Naive thymus-derived CD4-positive, alpha-beta T cell (primary cell): ENCODE data around the gene WNK4. TPM values are rescaled to one million over a fixed set of nuclear protein-coding genes. Genes with fewer than 3 reads are reported as not detected.

Source experiments
- ATAC-seq: fragments of 150-1000 bp; cut with Tn5 transposase; 2 replicates; pipeline ENCODE4 v1.10.0; 2021; ENCODE audit warnings: mild to moderate bottlenecking, moderate library complexity
- CTCF ChIA-PET: fragments of 350-600 bp; sonication (Branson Sonifier 250); formaldehyde crosslinking; loops from one replicate; lab custom pipeline; 2021; ENCODE audit warnings: antibody characterized with exemption; lab: Charles Lee
- POLR2A ChIA-PET: fragments of 350-600 bp; sonication (Branson Sonifier 250); formaldehyde crosslinking; loops from one replicate; lab custom pipeline; 2021; ENCODE audit warnings: antibody characterized with exemption, inconsistent platforms; lab: Charles Lee
- DNase-seq, 9 donors: peaks; one replicate each; pipeline versions ENCODE4 v3.0.0 to v3.0.0-alpha.2; 2020 to 2022; ENCODE audit warnings: mixed read lengths in 1 of 9
- H3K27ac ChIP-seq: one replicate; pipeline ENCODE4 v1.7.0; 2013; ENCODE audit warnings: mild to moderate bottlenecking, low read depth, low read length, moderate library complexity
- H3K27me3 ChIP-seq, 2 donors: one replicate each; pipeline ENCODE4 v1.7.0; 2013; ENCODE audit warnings: low read length in 2 of 2, mild to moderate bottlenecking in 2 of 2, moderate library complexity in 2 of 2; ENCODE audit not compliant: control insufficient read depth in 2 of 2, insufficient read depth in 2 of 2
- H3K36me3 ChIP-seq, 3 experiments: 1 replicate in 2 of 3; 2 replicates in 1 of 3; pipeline ENCODE4 v1.7.0; 2013; ENCODE audit warnings: low read length in 3 of 3, mild to moderate bottlenecking in 3 of 3, moderate library complexity in 1 of 3; ENCODE audit not compliant: insufficient read depth in 3 of 3, control insufficient read depth in 2 of 3
- H3K4me1 ChIP-seq, 2 donors: one replicate each; pipeline ENCODE4 v1.7.0; 2013; ENCODE audit warnings: low read length in 2 of 2, mild to moderate bottlenecking in 2 of 2, moderate library complexity in 1 of 2; ENCODE audit not compliant: control insufficient read depth in 2 of 2, insufficient read depth in 2 of 2
- H3K4me3 ChIP-seq: 2 replicates; pipeline ENCODE4 v1.7.0; 2013; ENCODE audit warnings: mild to moderate bottlenecking, low read length
- H3K9me3 ChIP-seq, 3 experiments: 1 replicate in 2 of 3; 2 replicates in 1 of 3; pipeline ENCODE4 v1.7.0; 2013; ENCODE audit warnings: low read length in 3 of 3; ENCODE audit not compliant: control insufficient read depth in 2 of 3
- H3K27ac Mint-ChIP-seq, 9 donors: one replicate each; pipeline ENCODE4 v1.8.0; 2020 to 2022; ENCODE audit warnings: mixed read lengths in 9 of 9, mild to moderate bottlenecking in 8 of 9, moderate library complexity in 5 of 9, inconsistent platforms in 2 of 9
- H3K27me3 Mint-ChIP-seq, 5 donors: one replicate each; pipeline ENCODE4 v1.8.0; 2021 to 2022; ENCODE audit warnings: mixed read lengths in 5 of 5, mild to moderate bottlenecking in 1 of 5
- H3K36me3 Mint-ChIP-seq, 5 donors: one replicate each; pipeline ENCODE4 v1.8.0; 2020 to 2022; ENCODE audit warnings: mixed read lengths in 5 of 5, mild to moderate bottlenecking in 3 of 5, inconsistent platforms in 1 of 5
- H3K4me1 Mint-ChIP-seq, 7 donors: one replicate each; pipeline ENCODE4 v1.8.0; 2020 to 2022; ENCODE audit warnings: mixed read lengths in 7 of 7, mild to moderate bottlenecking in 3 of 7, inconsistent platforms in 1 of 7
- H3K4me3 Mint-ChIP-seq, 10 donors: one replicate each; pipeline ENCODE4 v1.8.0; 2020 to 2022; ENCODE audit warnings: mild to moderate bottlenecking in 10 of 10, mixed read lengths in 10 of 10, moderate library complexity in 6 of 10, inconsistent platforms in 2 of 10
- H3K9me3 Mint-ChIP-seq, 11 donors: one replicate each; pipeline ENCODE4 v1.8.0; 2020 to 2022; ENCODE audit warnings: mixed read lengths in 11 of 11, mild to moderate bottlenecking in 4 of 11, inconsistent platforms in 1 of 11, moderate library complexity in 1 of 11
- intact Hi-C, 2 donors: fragments of 100-400 bp; cut with micrococcal nuclease; formaldehyde crosslinking; loops; one replicate each; pipeline ENCODE4 v1.15.1; 2023
- polyA plus RNA-seq, 2 donors: library from polyadenylated mRNA; unstranded; fragments of 300-500 nt; fragmentation: Illumina TruSeq; gene quantifications; one replicate each; pipeline ENCODE4 v1.2.3, GENCODE V29; 2021
- total RNA-seq, 6 experiments: library from RNA in 5 of 6; stranded (reverse) in 5 of 6; gene quantifications; 1 replicate in 5 of 6; 2 replicates in 1 of 6; pipeline ENCODE4 v1.2.3 and lab custom pipeline; 2021 to 2026

WNK4 gene
- total and polyA plus RNA-seq, 7 experiments from 2014 or later, result 0.10 to 0.51 (median 0.24) TPM; not detected in 2

DNA sequence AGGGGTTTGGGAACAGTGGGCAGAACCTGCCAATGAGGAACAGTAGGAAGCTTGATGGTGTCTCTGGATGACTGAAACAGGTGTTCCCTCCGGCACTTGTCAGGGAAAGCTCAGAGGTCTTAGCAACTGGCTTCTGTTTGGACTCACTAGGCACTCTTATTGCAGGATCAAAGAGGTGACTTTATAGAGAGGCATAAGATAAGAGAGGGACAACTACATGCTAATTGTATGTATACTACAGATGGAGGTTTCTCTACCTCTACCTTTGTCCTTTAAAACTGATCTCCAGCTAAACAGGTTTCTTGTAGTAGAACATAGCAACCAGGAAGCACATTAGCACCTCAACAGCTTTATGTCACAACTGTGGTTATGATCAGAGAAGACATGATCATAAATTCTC is 25.8 kb downstream of the WNK4 start:
- CTCF ChIA-PET, result interaction anchor here (0.6 to 0.7 kb wide), 2 partner anchors 14 to 24 kb away, joined by 3 to 5 read pairs; no protein-coding TSS in a partner anchor

DNA sequence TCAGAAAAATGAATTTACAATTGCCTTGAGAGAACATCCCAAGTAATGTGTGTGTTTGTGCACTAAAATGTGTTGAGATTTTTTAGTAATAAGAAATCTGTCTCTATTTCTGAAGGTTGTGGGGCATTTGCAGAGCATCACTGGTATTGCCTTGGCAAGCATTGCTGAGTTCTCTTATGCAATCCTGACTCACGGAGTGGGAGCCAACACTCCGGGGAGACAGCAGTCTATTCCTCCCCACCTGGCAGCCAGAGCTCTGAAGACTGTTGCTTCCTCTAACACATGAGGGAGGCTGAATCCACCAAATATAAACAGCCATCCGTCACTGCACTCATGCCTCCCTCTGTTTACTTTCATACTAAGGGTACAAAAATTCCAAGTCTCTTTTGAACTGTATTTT is 28.8 kb downstream of the WNK4 start:
- intact Hi-C loops, result no loop called here
- H3K27me3 ChIP-seq, result no peaks in the 10 kb centered on the region
- H3K27ac ChIP-seq, result peak overlapping the region; percentile 11
- Mint-ChIP-seq H3K27ac (peak overlapping the region in 4 of 9 donors; percentile 10 to 84 (median 51)), H3K9me3 (no peaks in the 10 kb centered on the region), H3K4me1 (peaks cover 0 to 2% (median 0%) of the 10 kb centered on the region in 7 donors), H3K4me3 (no peak overlapping the region), H3K27me3 (peaks cover 0 to 1% (median 0%) of the 10 kb centered on the region in 5 donors), H3K36me3 (peaks cover 8 to 29% (median 16%) of the 10 kb centered on the region in 5 donors)
- H3K4me3 ChIP-seq, result no peak overlapping the region
- POLR2A ChIA-PET, result interaction anchor here (1.6 kb wide), 1 partner anchor 19 kb away, joined by 5 read pairs; no protein-coding TSS in a partner anchor
- ATAC-seq (no peak), DNase-seq (no peak)
- CTCF ChIA-PET, result no interaction called here
- no peaks in the 10 kb centered on the region for H3K9me3 ChIP-seq
- no peaks in the 10 kb centered on the region for H3K4me1 ChIP-seq
- peaks cover 0 to 35% (median 23%) of the 10 kb centered on the region in 3 experiments for H3K36me3 ChIP-seq

More for the DNA sequence above, 25.8 kb downstream of the WNK4 start:
- Mint-ChIP-seq H3K4me1 (no peaks in the 10 kb centered on the region), H3K36me3 (peaks cover 0 to 14% (median 6%) of the 10 kb centered on the region in 5 donors), H3K4me3 (no peak overlapping the region), H3K9me3 (no peaks in the 10 kb centered on the region), H3K27ac (peak overlapping the region in 1 of 9 donors; percentile 53), H3K27me3 (peaks cover 0 to 10% (median 0%) of the 10 kb centered on the region in 5 donors)
- Histone ChIP-seq H3K36me3 (peaks cover 0 to 19% (median 11%) of the 10 kb centered on the region in 3 experiments), H3K4me1 (no peaks in the 10 kb centered on the region), H3K9me3 (no peaks in the 10 kb centered on the region), H3K4me3 (no peak overlapping the region), H3K27me3 (no peaks in the 10 kb centered on the region), H3K27ac (no peak overlapping the region)
- POLR2A ChIA-PET, result interaction anchor here (0.6 to 1.7 kb wide), 3 partner anchors 9 to 21 kb away, joined by 3 to 4 read pairs (median 4); no protein-coding TSS in a partner anchor
- intact Hi-C loops, result no loop called here
- no peak for ATAC-seq
- no peak for DNase-seq

DNA sequence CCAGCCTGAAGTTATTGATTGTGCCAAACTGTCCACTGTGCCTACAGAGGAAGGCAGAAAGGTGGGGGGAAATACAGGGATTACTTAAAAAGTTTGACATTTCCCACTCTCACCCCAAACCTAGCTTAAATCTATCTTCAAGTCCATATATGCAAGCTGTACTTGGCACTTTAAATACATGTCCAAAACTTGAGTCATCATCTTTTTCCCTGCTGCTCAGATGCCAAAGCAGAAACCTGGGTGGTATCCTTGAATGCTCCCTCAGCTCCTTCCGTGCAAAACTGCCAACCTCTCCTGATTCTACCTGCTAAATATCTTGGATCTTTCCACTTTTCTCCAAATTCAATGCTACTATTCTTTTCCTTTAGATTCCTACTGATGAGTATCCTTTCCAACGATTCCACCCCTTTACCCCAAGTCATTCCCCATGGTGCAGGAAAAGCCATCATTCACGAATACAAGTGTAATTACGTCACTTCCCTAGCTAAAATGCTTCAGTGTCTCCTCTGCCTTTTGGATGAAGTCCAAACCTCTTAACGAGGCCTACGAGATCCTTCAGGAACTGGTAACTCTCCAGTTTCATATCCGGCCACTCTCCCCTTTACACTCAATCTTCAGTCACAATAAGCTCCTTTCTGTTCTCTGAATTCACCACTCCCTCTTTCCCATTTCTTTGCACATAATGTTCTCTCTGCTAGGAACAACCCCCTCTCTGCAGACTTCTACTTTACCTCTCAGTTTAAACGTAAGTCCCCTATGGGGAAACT is 34.4 kb downstream of the WNK4 start:
- Histone ChIP-seq H3K27ac (no peak overlapping the region), H3K4me1 (no peaks in the 10 kb centered on the region), H3K36me3 (peaks cover 28 to 85% (median 41%) of the 10 kb centered on the region in 3 experiments), H3K9me3 (no peaks in the 10 kb centered on the region), H3K4me3 (no peak overlapping the region), H3K27me3 (no peaks in the 10 kb centered on the region)
- intact Hi-C loops, result no loop called here
- Mint-ChIP-seq H3K27me3 (no peaks in the 10 kb centered on the region), H3K27ac (no peak overlapping the region), H3K36me3 (peaks cover 27 to 58% (median 31%) of the 10 kb centered on the region in 5 donors), H3K9me3 (no peaks in the 10 kb centered on the region), H3K4me1 (peaks cover 0 to 4% (median 0%) of the 10 kb centered on the region in 7 donors), H3K4me3 (peak overlapping the region in 1 of 10 donors; percentile 14)
- CTCF ChIA-PET, result interaction anchor here (0.8 kb wide), 1 partner anchor 9 kb away, joined by 3 read pairs; the partner anchor contains the start of gene BECN1
- POLR2A ChIA-PET, result no interaction called here
- no peak for ATAC-seq
- DNase-seq, result no peak

DNA sequence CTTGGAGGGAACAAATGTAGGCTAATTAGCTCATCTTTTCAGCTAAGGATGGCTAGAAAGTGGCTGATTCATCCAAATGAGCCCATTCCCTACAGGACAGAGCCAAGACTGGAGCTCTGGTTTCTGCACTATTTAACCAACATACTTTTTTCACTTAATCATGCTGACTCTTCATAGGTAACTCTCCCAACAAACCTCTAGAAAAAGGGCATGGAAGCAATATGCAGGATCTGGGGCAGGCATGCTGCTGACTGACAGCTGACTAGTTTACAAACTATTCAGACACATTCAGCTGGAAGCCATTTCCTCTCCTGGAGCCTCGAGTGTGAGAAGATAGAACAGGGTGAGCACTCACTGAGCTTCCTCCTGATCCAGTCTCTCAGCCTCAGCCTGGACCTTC is 37.5 kb downstream of the WNK4 start:
- no peak overlapping the region for H3K4me3 ChIP-seq
- peaks cover 0 to 3% of the 10 kb centered on the region in 2 donors for H3K4me1 ChIP-seq
- no peaks in the 10 kb centered on the region for H3K9me3 ChIP-seq
- H3K4me3 Mint-ChIP-seq, result no peak overlapping the region
- ChIA-PET POLR2A (interaction anchor here (0.7 to 1.0 kb wide), 2 partner anchors 12 to 181 kb away, joined by 3 to 4 read pairs; no protein-coding TSS in a partner anchor), CTCF (no interaction called here)
- H3K27me3 Mint-ChIP-seq, result no peaks in the 10 kb centered on the region
- ATAC-seq (no peak), DNase-seq (no peak)
- H3K4me1 Mint-ChIP-seq, result peaks cover 7 to 29% (median 21%) of the 10 kb centered on the region in 7 donors
- peaks cover 24 to 55% (median 34%) of the 10 kb centered on the region in 5 donors for H3K36me3 Mint-ChIP-seq
- H3K27ac ChIP-seq, result no peak overlapping the region
- H3K27ac Mint-ChIP-seq, result no peak overlapping the region
- peaks cover 0 to 1% (median 0%) of the 10 kb centered on the region in 11 donors for H3K9me3 Mint-ChIP-seq
- intact Hi-C loops, result no loop called here
- H3K27me3 ChIP-seq, result no peaks in the 10 kb centered on the region
- peaks cover 36 to 84% (median 41%) of the 10 kb centered on the region in 3 experiments for H3K36me3 ChIP-seq

DNA sequence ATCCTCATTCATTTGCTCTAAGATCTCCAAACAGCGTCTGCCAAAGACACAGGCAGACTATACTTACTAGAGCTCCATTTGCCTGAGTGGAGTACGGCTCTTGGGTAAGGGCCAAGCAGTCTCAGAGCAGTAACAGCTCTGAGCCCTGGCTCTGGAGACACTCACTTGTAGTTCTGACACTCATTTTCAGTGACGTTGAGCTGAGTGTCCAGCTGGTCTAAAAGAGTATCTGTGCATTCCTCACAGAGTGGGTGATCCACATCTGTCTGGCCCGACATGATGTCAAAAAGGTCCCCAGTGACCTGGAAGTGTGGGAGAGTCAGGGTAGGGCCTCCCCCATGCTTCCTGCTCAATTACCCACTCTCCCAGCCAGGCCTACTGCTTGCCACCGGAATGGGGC is 38.0 kb downstream of the WNK4 start:
- POLR2A ChIA-PET, result interaction anchor here (0.6 to 1.0 kb wide), 2 partner anchors 12 to 190 kb away, joined by 3 to 4 read pairs; no protein-coding TSS in a partner anchor
- intact Hi-C loops, result no loop called here
- H3K4me3 ChIP-seq, result no peak overlapping the region
- DNase-seq, result no peak
- H3K4me1 ChIP-seq, result peaks cover 2 to 8% of the 10 kb centered on the region in 2 donors
- no peak for ATAC-seq
- H3K27ac Mint-ChIP-seq, result no peak overlapping the region
- no peaks in the 10 kb centered on the region for H3K9me3 ChIP-seq
- no peak overlapping the region for H3K27ac ChIP-seq
- H3K27me3 Mint-ChIP-seq, result no peaks in the 10 kb centered on the region
- H3K9me3 Mint-ChIP-seq, result peaks cover 0 to 1% (median 0%) of the 10 kb centered on the region in 11 donors
- H3K36me3 ChIP-seq, result peaks cover 36 to 83% (median 41%) of the 10 kb centered on the region in 3 experiments
- no peak overlapping the region for H3K4me3 Mint-ChIP-seq
- H3K36me3 Mint-ChIP-seq, result peaks cover 24 to 54% (median 34%) of the 10 kb centered on the region in 5 donors
- no peaks in the 10 kb centered on the region for H3K27me3 ChIP-seq
- CTCF ChIA-PET, result no interaction called here
- peaks cover 8 to 33% (median 23%) of the 10 kb centered on the region in 7 donors for H3K4me1 Mint-ChIP-seq

DNA sequence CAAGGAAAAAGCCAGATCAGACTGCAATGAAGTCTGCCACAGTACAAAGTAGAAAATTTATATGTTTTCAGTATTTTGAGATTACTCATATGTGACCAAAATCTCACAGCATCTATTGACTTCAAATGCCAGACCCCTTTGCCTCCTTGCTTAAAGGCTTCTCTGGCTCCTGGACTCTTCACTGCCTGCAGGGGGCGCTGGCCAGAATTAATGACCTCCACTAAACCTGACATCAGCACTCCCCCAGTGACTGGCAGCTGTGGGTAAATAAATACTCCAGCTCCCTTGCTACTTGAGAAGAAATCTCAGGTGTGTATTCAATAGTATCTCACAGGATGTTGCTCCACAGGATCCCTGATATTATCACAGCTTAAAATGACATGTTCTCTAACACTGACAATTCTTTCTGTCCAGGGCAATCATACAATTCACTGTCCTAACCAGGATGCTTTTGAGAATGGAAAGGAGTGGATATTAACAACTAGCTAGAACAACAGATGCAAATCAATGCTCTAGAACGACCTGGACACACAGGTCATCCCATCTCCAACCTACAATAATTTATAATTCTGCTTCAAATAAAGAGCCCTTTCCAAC is 39.6 kb downstream of the WNK4 start:
- CTCF ChIA-PET, result interaction anchor here (0.6 to 1.6 kb wide), 4 partner anchors 8 to 1224 kb away, joined by 3 to 5 read pairs (median 3); no protein-coding TSS in a partner anchor
- peaks cover 0 to 1% (median 0%) of the 10 kb centered on the region in 11 donors for H3K9me3 Mint-ChIP-seq
- POLR2A ChIA-PET, result no interaction called here
- Histone ChIP-seq H3K4me3 (no peak overlapping the region), H3K27ac (peak overlapping the region; percentile 40), H3K27me3 (no peaks in the 10 kb centered on the region), H3K36me3 (peaks cover 30 to 72% (median 41%) of the 10 kb centered on the region in 3 experiments), H3K4me1 (peaks cover 6 to 12% of the 10 kb centered on the region in 2 donors), H3K9me3 (no peaks in the 10 kb centered on the region)
- peaks cover 15 to 39% (median 25%) of the 10 kb centered on the region in 5 donors for H3K36me3 Mint-ChIP-seq
- ATAC-seq (no peak), DNase-seq (peak; percentile 16 to 57 (median 34))
- no peaks in the 10 kb centered on the region for H3K27me3 Mint-ChIP-seq
- H3K4me3 Mint-ChIP-seq, result peak overlapping the region in 2 of 10 donors; percentile 1 to 22
- intact Hi-C loops, result loop anchor here (5.0 to 10.0 kb wide), 5 partner anchors 95 to 1187 kb away; partner anchors contain the start of genes BRCA1 (in 1 of the 2) and DNAJC7 (in 1 of the 2)
- peaks cover 19 to 42% (median 28%) of the 10 kb centered on the region in 7 donors for H3K4me1 Mint-ChIP-seq
- H3K27ac Mint-ChIP-seq, result peak overlapping the region in 4 of 9 donors; percentile 6 to 43 (median 27)
